GM18867 (cell line): ENCODE measurements around the gene D2HGDH.
"Not testable (repeated sequence)": the region's sequence is repeated elsewhere in the genome, so short reads cannot be mapped to it uniquely, and the experiment has no call there.

Experiments used
- ATAC-seq: cut with Tn5 transposase; IDR thresholded peaks from one replicate; pipeline ENCODE4 v1.9.1; 2021; ENCODE audit warnings: mild to moderate bottlenecking, moderate library complexity; ENCODE audit not compliant: unreplicated experiment

Gene D2HGDH

DNA sequence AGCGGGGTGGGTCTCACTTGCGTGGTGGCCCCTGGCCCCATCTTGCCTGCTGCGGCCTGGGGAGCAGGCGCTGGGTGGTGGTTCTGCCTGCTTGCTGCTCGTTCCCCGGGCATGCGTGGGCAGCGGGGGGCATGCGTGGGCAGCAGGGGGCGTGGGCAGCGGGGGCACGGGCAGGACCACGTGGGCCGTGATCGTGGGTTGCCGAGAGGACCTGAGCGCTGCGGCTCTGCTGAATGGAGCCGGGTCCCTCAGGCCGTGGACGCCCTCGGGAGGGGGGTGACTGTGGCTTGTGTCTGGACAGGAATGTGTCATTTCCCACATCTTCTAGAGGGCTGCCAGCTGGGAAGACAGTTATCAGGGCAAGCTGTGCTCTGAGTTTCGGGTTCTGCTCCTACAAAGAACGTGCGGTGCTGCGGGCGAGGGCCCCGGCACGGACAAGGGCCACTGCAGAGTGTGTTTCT lies 33.9 kb downstream of the D2HGDH start:
- no peak for ATAC-seq

DNA sequence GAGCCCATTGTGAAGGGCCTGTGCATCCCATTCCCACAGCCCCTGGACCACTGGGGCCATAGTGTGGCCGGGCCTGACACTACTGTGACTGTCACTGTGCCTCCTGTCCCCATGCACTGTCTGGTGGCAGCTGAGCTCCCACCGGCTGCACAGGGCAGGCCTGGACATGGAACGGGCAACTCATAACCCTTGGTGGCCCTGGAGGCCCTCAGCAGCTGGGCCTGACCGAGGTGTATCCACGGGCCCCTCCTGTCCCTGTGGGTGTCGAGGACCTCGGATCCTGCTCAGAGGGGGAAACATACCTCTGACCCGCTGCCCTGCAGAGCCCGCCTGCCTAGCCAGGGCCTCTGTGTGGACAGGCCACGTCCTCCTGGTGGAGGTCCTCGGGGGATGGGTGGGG lies 34.4 kb downstream of the D2HGDH start:
- ATAC-seq: no peak

DNA sequence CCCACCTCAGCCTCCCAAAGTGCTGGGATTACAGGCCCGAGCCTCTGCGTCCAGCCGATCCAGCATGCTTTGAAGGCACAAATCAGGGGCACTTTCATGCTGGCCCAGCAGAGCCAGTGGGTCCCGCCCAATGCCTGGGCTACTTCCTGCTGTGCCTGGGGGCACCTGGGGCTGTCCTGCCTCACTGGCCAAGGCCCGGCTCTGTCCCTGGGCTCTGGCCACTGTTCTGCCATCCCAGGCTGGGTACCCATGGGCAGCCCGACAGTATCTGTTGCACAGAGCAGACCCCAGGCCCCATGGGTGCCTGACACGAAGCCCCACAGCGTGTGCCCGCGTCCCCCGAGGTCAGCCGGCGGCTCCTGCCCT lies 35.4 kb downstream of the D2HGDH start:
- ATAC-seq: no peak

DNA sequence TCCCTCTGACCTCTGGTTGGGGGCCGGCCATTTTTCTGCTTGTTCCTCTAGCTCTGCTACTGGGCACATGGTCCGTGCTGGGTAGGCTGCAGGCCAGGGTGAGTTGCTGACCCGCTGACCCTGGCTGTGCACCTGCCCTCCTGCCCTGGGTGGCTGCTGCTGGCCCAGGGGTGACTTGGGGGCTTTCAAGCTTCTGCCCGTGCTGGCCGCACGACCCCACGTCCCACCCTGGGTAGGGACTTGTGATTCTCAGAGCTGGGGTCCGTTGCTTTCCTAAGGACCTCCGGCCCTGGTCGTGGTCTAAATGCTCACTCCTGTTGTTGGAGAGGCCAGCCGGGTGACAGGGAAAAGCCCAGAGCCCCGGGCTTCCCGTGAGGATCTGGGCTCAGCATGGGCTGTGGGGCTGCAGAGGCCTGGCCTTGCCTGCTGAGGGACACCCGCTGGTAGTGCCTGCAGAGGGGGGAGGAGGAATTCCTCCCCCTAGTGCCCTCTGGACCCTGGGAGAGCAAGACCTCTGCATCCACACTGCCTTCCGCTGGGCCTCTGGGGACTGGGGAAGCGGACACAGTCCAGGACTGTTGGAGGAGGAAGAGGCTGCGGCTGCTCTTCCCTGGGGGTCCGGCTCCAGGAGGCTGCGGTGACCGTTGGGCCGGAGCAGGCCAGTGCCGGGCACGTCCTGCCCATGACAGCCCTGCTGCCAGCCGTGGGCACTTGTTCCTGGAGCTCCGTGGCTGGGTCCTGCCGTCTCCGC lies 35.9 kb downstream of the D2HGDH start:
- no peak for ATAC-seq

GRCh38 chr2:241770936-241771285 lies 36.5 kb downstream of the D2HGDH start:
- ATAC-seq: no peak

DNA sequence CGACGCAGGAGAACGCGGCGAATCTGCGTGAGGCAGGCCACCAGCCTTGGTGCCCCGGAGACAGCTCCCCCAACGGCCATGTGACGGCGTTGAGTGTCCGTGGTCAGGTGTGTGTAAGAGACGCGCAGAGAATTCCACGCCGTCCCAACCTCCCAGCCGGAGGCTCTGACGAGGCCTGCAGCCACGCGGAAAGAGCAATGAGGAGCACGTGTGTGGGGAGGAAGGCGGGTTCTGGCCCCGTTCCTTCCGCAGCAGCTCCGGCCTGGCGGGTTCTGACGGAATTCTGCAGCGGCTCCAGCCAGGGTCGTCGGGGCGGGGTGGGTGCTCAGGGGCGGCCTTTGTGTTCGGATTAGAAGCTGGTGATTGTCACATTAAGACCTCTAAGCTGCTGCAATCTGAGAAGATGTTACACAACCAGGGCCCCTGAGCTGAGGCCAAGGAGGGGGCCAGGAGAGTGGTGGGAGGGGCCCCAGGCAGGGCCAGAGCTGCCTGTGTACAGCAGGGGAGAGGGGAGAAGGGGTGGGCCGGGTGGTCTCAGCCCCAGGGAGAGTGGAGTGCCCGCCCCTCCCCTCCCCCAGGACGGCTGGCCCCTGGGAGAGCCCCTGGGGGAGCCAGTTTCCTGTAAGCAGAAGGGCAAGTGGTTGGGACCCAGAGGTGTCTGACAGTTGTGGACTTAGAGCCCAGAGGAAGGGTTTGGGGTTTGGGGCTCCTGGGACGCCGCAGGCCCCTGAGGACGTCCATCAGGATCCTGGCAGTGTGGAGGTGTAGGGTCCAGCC lies 37.0 kb downstream of the D2HGDH start:
- no peak for ATAC-seq

DNA sequence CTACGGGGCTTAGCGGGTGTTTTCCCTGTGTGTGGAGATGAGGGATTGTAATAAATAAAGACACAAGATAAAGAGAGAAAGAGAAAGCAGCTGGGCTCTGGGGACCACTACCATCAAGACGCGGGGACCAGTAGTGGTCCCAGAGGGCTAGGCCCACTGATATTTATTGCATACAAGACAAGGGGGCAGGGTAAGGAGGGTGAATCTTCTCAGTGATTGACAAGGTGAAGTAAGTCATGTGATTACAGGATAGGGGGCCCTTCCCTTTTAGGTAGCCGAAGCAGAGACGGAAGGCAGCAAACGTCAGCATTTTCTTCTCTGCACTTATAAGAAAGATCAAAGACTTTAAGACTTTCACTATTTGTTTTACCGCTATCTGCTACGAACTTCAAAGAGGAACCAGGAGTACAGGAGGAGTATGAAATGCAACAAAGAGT lies 37.7 kb downstream of the D2HGDH start:
- no peak for ATAC-seq

- no peak for ATAC-seq
Measured at GRCh38 chr2:241773511-241774418, 39.3 kb downstream of the D2HGDH start.

GRCh38 chr2:241774419-241775222 lies 40.2 kb downstream of the D2HGDH start:
- no peak for ATAC-seq

- ATAC-seq: no peak
Measured at GRCh38 chr2:241775223-241776177, 41.1 kb downstream of the D2HGDH start.

DNA sequence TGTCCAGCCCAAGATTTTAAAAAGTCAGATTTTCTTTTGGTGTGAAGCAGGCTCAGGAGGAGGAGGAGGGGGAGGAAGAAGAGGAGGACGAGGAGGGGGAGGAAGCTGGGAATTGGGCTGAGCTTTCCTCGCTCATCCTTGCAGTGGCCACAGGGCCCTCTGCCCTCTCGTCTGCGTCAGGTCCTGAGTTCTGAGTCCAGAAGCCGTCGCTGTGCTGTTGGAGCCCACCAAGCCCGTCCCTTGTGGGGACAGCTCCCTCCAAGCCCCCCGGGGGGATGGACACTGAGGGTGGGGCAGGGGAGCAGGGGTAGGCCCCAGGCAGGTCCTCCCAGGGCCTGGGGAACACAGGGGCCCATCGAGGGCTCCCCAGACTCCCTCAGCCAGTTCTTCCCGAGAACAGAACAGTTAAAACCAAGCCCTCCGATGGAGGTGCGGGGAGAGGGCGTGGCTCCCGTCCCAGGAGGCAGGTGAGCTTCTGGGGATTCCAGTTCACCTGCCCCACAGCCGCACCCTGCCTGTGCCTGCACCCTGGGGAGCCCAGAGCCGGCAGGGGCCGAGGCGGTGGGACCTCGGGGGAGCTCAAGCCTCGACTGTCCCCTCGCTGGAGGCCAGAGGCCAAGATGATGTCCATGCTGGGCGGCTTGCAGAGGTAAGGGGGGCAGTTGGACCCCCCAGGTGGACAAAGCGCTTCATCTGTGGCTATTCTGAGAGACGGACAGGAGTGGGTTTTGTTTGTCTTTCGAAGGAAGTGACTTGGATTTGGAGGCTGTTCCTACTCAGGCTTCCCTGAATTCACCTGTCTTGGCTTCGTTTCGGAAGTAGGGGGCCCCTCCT lies 42.1 kb downstream of the D2HGDH start, which contains the start of gene GAL3ST2:
GAL3ST2 (plus strand) TSS at position 487 of the 834 bp plus-strand sequence; CDS start at position 621, 134 bp downstream.
- ATAC-seq: no peak

- no peak for ATAC-seq
Measured at GRCh38 chr2:241777170-241777685, 42.8 kb downstream of the D2HGDH start.

GRCh38 chr2:241777686-241778627 lies 43.5 kb downstream of the D2HGDH start:
- no peak for ATAC-seq

GRCh38 chr2:241780939-241781569 lies 46.6 kb downstream of the D2HGDH start:
- no peak for ATAC-seq

DNA sequence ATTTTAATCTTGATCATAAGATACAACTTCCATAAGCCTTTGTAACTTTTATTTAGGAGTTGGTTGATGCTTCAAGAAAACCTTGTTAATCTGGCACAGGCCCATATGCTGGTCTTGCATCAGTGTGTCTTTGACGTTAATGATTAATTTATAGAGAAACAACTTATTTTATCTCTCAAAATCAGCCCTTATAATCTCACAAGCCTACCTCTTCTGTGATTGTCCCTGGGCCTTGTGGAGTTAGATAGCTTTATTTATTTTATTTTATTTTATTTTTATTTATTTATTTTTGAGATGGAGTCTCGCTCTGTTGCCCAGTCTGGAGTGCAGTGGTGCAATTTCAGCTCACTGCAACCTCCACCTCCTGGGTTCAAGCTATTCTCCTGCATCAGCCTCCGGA lies 47.6 kb downstream of the D2HGDH start:
- not testable (repeated sequence) for ATAC-seq

DNA sequence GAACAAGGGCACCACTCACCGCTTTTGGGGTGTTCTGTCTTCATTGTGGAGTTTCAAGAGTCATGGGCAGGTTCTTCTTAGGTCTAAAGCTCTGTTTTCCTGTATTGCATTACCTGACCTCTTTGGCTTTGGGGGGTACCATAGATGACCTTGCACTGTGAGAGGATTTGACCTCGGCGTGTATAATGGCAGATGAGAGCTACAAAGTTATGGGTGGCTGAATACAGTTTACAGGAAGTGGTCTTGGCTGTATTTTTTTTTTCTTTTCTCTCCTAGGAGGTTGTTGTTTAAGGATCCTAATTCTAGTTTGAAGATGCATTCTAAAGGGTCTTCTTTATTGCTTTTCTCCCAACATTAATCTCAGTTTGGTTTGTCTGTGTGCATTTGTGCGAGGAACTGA lies 53.7 kb downstream of the D2HGDH start:
- ATAC-seq: no peak

DNA sequence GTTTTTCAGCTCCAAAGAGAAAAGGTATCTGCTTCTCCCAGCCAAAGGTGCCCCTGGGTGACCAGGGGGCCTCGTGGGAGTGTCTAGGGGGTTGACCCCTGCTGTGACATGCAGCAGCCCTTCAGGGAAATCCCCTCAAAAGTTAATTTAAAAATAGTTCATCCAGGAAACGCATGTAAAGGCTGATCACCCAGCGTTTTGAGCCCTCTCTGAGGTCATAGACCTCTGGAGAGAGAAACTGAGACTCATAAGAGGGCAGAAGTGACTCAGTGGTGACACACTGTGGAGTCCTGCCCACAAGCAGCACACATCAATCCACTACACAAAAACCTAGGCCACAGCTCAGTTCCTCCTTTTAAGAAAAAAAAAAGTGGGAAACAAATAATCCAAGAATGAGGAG lies 54.1 kb downstream of the D2HGDH start:
- no peak for ATAC-seq
